Medulla oblongata (tissue), 1 donor: ENCODE measurements around the gene MUC13.

Source experiments
- DNase-seq: peaks from one replicate; pipeline ENCODE4 v3.0.0-alpha.2; 2015; ENCODE audit errors: extremely low spot score

MUC13 gene

DNA sequence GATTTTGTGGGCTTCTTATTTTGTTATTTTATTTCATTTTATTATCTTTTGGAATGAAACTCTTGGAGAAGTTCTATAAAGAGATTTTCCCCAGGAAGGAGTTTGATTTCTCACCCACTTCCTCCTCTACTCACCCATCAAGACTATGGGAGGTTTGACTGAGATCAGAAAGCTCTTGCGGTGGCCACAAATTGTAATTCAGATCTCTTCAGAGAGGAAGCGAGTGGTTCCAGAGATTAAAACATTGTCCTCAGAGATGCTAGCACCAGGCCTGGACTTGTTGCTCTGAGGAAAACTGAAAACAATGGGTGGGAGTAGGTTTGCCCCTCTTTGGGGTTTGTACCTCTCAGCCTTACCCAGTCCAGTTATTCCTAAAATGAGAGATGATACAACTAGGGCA lies 8.1 kb upstream of the MUC13 start:
- no peak for DNase-seq

DNA sequence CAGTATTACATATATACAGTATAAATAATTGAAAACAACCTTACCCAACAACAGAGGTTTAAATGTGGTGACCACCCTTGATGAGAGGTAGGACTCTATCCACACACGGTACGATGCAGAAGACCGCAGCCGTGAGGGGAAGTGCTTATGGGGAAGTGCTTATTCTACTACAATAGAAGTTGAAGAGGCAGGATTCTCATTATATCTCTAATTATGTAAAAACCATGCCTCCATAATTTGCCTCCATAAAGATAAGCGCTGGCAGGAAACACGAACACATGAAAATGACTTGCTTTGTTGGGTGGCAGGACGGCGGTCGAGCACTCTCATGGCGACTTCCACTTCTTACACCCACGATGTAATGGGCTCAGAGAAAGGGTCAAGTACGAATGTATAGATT lies 7.2 kb upstream of the MUC13 start:
- no peak for DNase-seq

DNA sequence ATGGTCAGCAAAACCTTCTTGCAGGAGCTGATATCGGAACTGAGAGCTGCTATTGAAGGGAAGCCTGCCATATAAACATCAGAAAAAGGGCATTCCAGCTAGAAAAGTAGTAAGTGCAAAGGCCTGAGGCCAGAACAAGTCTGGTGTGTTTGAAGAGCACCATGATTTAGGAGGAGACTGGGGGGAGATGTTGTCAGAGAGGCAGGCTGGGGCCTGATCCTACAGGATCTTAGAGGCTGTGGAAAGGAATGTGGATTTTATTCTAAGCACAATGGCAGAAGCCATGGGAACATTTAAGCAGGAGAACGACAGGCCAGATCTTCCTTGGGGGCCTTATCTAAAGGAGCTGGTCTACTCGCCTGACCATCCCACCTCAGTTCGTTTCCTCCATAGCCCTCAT lies 5.1 kb upstream of the MUC13 start:
- no peak for DNase-seq

DNA sequence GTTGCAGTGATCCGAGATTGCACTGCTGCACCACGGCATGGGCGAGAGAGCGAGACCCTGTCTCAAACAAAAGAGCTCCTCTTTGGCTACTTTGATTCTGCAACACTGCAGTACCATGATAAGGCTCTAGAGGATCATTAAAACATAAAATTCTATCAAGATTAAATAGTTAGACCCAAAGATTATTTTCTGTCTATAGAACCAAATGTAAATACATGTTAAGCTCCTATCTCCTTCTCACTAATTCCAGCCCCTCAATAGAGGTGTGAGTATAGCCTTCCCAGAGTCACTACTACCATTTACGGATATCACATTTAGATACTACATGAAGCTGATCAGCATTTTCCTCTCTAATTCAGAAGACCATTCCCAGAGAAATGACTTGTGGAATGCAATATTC lies 4.3 kb upstream of the MUC13 start:
- no peak for DNase-seq

DNA sequence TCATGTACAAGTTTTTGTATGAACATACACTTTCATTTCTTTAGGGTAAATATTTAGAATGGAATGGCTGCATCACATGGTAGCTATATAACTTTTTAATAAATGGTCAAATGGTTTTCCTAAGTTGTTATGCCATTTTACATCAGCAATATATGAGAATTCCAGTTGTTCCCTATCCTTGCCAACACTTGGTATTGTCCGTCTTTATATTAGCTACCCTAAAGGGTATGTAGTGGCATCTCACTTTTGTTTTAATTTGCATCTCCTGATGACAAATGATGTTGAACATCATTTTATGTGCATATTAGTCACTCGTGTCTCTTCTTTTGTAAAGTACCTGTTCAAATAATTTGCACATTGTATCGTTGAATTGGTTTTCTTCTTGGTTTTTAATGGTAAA lies 2.5 kb upstream of the MUC13 start:
- no peak for DNase-seq

DNA sequence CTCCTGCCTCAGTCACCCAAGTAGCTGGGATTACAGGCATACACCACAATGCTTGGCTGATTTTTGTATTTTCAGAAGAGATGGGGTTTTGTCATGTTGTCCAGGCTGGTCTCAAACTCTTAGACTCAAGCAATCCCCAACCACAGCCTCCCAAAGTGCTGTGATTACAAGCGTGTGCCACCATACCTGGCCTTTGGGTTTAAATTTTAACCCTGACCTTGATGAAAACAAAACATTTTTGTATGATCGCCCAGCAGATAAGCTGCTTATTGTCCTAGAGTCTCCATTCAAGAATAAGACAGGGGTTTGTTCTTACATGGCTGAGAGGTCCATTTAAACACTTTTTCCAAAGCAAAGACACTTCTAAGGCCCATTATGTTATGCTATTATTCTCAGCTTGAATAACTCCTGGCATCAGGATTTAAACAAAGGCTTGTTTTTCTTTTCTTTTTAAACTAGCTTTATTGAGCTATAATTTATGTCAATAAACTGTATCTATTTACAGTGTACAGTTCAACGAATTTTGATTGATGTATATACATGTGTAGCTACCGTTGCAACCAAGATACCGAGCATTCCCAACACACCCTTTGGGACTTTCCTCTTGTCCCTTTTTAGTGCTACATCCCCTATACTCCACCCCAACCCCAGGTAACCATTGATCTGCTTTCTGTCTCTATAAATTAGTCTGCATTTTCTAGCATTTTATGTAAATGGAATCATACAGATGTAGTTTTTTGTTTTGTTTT lies 1.4 kb upstream of the MUC13 start:
- no peak for DNase-seq

DNA sequence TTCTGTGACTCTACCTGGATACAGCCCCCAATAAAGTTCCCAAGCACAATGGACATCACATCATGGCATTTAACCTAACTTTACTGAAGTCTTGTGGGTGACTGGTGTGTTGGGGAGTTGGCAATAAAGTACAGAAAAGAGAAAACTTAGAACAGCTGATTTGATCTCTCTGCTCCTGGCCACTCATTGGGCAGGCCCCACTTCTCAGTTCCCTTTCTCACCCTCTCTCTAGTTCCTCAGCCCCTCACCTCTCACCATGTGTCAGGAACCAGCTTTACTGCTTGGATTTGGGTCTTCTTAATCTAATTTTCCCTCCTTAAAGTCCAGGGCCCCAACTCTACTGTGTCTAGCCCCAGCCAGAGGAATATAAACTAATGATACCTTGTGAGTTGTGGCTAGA lies 713 bp upstream of the MUC13 start:
- no peak for DNase-seq

DNA sequence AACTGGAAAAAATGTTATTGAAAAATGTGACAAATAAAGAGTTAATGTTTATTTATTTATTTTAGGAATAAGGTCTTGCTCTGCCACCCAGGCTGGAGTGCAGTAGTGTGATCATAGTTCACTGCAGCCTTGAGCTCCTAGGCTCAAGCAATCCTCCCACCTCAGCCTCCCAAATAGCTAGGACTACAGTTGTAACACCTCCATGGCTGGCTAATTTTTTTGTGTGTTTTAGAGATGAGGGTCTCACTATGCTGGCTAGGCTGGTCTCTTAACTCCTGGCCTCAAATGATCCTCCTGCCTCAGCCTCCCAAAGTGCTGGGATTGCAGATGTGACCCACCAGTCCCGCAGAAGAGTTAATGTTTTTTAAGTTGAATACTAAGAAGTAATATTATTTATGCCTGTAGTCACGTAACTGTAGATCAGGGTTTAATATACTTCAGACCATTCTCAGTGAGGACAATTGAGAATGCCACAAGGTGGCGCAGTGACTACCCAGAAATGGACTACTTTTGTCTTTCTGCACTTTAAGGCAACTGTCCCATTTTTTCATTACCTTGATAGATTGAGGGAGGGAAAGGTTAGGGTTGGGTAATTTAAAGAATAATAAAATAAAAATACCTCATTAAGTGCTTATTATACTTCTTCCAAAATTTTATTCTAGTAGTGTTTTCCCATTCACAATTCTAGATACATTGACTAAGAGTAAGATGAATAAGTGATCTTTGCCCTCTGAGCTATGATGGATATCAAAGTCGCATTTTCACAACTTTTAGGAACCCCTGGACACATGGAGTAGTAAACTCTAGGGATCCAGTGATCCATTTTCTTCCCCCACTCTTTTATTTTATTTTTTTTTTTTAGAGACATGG lies 6.0 kb downstream of the MUC13 start:
- peak; percentile 78 for DNase-seq

DNA sequence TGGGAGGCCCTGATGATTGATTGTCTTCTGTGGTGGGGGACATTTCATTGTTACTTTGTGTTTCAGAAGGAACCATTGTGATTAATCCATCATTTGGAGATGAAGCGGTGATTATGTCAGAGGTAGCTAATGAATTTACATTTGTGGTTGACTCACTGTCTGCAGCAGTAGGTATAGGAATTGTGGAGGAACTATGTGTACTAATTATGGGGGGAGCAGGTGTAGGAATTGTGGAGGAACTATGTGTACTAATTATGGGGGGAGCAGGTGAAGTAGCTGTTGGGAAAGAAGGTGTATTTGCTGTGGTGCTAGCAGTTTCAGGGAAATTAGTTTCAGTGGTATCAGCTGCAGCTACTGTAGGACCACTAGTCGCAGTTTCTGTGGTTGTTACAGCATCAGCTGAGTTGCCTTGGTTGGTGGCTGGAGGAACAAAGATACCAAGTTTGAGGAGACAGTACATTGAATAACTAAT lies 6.9 kb downstream of the MUC13 start:
- DNase-seq: no peak

DNA sequence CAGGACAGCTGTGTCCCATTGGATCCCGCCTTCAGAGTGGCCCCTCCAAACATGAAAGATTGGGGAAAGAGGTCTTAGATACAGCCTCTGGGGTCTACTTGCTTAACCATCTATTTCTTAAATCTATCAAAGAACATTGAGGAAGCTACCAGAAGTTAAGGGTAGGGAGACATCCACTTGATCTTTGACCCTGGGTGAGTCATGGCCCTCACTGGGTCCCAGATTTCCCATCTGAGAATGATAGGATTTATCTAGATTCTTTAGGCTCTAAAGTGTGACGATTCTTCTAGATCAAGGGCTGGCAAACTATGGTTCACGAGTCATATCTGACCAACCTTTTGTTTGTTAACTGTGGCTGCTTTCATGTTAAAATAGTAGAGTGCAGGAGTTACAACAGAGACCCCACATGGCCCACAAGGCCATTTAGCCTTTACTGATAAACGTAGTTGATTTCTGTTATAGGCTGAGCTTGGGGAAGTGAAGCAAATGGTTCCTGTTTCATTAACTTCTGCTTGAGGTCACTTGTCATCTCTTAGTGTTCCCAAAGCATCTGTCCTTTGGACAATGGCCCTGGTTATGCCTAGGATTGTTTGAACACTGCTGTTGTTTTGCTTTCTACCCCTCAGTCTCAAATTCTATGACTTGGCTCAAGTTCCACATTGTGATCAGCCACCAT lies 8.0 kb downstream of the MUC13 start:
- peak; percentile 16 for DNase-seq

DNA sequence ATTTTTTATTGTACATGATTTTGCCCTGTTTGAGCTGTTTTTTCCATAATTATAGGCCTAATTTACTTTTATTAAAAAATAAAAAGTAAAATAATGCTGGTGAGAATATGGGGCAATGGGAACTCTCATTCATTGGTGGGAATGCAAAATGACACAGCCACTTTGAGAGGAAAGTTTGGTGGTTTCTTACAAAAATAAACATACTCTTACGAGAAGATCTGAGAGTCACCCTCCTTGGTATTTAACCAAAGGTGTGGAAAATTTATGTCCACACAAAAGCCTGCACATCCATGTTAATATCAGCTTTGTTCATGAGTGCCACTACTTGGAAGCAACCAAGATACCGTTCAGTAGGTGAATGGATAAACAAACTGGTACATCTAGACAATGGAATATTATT lies 9.8 kb downstream of the MUC13 start:
- DNase-seq: no peak

DNA sequence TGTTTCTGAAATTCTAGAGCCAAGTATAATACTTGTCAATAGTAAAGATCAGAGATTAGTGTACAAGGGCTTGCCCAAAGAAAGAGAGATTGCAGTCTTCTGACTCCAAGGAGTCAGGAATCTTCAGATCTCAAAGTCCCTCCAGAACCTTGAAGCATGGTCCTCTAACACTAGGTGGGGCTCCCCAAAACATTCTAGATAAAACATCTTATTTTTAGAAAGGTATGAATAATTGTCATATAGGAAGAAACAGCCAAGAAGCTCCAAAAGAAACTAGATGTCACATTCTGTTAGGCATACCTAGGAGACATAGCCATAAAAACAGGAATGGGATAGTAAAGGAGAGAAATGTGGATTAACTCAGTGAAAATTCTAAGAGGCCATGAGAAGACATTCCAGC lies 10.7 kb downstream of the MUC13 start:
- DNase-seq: no peak

DNA sequence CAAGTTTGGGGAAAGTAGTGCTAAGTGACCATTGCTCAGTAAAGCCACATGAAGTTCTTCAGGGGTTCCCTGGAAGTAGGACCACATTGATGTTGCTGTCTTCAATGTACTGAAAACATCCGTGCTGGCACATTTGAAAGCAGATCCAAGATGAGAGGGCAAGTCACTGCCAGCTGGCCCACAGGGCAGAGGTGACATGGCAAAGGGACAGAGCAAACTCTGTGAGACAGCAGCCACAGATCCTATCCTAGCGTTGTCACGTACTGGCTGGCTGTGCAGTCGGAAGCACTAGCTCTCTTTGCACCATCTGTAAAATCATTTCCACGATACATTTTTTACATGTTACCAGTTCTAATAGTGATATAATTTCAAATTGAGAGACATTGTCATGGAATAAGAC lies 13.8 kb downstream of the MUC13 start:
- peak; percentile 26 for DNase-seq

DNA sequence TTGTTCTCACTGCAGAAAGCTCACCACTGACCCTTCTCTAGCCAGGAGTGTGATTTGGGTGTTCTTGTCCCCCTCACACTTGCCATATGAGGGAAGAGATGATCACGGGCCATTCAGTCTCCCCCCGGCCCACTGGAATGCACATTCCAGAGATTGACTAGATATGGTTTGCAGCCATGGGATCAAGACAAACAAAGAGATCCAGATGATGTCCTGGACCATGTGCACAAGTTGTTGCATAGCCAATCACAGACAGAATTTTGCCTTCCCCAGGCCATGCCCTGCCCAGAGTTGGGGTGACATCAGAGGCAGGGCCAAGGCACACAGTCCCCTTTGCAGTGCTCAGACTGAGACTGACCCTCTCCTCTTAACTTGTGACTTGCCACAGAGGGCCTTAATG lies 14.8 kb downstream of the MUC13 start:
- no peak for DNase-seq

DNA sequence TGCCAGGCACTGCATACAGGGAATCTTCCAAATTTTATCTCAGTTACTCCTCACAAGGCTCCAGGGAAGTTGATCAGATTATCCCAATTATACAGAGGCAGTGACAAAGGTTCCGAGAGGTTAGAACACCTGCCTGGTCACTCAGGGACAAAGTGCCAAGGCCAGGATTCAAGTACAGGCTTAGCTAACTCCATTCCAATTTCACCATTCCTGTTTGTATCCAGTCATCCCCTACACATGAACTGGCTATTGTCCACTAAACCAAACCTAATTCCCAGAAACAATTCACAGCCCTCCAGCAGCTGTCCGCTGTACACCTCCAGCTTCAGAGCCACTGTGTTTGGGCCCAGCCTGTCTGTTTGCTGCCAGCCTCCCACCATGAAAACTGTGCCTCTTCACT lies 16.0 kb downstream of the MUC13 start:
- DNase-seq: no peak

DNA sequence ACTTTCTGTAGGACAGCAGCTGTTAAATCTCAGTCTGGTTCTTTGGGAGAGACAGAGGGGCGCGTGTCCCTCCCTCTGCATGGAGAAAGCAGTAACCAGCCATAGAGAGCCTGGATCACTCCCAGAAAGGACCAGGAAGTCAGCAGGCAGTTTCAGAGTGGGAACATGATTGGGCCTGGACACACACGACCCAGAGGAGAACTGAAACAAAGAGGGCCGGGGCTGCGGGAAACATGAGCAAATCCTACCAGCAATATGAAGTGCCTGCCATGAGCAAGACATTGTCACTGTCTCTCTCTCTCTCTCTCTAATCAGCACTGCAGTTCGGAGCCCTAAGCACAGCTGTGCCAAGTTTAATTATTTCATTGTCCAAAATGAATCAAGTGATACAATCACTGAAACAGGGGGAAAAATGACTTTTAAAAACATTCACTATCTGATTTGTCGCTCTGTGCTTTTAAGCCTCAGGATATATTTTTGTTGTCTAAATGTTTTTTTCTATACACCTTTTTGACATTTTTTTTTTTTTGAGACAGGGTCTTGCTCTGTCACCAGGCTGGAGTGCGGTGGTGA lies 17.6 kb downstream of the MUC13 start:
- DNase-seq: peak; percentile 30

DNA sequence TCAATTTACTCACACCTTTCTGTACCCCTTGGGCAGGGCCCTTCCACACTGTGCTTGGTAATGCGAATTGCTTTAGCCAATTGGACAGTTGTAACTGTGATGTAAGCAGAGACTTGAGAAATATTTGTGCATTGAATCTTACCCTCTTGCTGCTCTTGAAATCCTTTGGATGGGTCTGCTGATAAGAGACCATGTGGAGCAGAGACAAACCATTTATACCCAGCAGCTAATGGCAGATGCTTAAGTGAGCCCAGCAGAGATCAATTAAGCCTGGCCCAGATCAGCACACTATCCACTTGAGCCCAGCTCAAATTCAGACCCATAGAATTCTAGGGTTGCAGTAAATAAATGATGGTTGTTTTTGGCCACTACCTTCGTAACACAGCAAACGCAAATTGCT lies 19.3 kb downstream of the MUC13 start:
- no peak for DNase-seq

DNA sequence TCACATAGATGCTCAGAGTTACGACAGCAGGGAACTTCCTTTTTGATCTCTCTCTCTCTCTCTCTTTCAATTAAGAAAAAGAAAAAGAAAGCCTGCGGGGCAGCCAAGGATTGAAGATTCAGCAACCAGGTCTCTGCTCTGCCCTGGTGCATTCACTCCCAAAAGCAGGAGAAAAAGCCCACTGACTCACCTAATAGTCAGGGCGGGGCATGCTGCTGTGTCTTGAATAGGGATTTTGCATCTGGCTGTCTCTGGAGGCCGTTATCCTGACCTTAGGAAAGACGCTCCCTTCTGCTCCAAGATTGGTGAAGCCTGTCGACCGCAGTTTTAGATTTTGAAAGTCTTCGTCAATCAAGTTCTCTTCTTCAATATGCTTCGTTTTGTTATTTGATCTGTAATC lies 26.6 kb downstream of the MUC13 start:
- DNase-seq: no peak

DNA sequence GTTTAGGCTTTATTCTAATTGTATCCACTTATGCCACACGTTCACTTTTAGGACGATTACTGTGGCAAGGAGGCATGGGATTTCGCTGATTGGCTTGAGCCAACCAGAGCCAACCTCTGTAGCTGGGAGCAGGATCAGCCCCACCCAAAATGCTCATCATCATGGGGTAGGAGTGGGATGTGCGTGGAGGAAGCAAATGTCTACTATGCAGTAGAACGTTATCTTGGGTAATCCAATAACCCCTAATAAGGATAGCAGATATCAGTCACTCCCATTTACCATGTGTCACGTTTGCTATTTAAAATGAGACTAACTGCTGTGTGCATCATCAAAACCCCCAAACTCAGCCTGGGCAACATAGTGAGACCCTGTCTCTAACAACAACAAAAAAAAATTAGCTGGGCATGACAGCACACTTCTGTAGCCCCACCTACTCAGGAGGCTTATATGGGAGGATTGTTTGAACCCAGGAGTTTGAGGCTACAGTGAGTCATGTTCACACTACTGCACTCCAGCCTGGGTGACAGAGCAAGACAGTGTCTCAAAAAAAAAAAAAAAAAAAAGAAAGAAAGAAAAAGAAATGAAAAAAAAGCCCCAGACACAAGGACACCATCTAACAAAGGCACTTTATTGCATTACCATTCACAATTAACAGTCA lies 29.6 kb downstream of the MUC13 start:
- DNase-seq: no peak

DNA sequence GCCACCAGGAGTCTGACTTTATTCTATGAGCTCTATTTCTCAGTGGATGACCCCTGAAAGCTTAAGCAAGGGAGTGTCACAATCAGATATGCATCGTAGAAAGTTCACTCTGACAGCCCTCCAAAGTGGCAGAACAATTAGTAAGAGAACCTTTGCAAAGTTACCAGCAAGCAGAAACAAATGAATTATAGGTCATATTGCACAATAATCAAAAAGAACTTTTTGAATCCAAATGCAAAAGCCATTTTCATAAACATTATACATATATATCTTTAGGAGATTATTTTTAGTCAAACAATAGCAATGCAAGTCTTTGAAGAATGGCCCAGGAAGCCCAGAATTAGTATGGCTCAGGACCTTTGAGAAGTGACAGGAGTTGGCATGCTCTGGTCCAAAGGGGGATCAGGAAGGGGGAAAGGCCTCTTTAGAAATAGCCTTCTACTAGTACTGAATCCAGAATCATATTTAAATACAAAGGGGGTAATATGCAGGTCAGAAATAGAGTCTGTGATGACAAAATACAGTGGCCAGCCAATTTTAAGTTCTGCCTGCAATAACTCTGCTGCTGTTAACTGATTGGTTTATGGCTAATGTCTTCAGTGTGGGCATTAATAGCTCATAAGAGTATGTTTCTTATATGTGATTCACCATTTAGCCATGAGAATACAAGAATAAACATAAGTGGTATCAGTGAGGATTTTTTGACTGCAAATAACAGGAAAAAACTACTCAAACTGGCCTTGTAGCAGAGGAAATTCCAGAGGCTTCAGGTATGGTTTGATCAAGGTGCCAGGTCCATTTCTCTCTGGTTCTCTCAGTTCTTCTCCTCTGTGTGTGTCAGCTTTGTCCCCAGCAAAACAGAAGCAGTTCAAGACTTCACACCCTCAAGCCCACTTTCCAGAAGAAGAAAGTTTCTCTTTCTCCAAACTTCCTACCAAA lies 30.4 kb downstream of the MUC13 start:
- DNase-seq: no peak
